ENCODE data around the gene RNF145.

DNA sequence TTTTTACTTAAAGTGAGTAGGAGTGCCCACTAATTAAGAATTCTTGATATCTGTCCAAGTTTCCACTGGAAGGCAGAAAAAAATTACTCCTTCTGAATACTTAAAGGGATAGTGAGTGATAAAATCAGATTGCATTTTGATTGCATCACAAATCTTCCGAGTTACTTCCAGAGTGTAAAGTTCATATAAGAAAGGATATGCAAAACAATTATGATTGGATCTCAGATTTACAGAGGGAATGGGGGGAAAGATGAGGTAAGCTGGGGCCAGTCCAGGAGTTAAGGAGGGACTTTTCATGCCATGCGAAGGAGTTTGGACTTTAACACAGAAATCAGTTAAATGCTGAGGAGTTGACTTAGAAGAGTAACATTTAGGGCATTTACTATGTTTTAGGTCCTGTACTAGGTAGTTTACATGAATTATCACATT is 9.3 kb upstream of the RNF145 start:
- TF ChIP-seq, protein P1, sequence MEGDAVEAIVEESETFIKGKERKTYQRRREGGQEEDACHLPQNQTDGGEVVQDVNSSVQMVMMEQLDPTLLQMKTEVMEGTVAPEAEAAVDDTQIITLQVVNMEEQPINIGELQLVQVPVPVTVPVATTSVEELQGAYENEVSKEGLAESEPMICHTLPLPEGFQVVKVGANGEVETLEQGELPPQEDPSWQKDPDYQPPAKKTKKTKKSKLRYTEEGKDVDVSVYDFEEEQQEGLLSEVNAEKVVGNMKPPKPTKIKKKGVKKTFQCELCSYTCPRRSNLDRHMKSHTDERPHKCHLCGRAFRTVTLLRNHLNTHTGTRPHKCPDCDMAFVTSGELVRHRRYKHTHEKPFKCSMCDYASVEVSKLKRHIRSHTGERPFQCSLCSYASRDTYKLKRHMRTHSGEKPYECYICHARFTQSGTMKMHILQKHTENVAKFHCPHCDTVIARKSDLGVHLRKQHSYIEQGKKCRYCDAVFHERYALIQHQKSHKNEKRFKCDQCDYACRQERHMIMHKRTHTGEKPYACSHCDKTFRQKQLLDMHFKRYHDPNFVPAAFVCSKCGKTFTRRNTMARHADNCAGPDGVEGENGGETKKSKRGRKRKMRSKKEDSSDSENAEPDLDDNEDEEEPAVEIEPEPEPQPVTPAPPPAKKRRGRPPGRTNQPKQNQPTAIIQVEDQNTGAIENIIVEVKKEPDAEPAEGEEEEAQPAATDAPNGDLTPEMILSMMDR (IDR thresholded peaks at IDR 0.05) = no peak
- TF ChIP-seq POLR2AphosphoS5 (IDR thresholded peaks at IDR 0.05) (no peak), EP300 (IDR thresholded peaks at IDR 0.05) (no peak), POLR2A (IDR thresholded peaks at IDR 0.05) (no peak)
